ENCODE data around the gene EFNA5. TPM values are rescaled to one million over a fixed set of nuclear protein-coding genes. Genes with fewer than 3 reads are reported as not detected.

EFNA5 gene
- total RNA-seq, 1 experiment from 2014 or later = 0.22 TPM

DNA sequence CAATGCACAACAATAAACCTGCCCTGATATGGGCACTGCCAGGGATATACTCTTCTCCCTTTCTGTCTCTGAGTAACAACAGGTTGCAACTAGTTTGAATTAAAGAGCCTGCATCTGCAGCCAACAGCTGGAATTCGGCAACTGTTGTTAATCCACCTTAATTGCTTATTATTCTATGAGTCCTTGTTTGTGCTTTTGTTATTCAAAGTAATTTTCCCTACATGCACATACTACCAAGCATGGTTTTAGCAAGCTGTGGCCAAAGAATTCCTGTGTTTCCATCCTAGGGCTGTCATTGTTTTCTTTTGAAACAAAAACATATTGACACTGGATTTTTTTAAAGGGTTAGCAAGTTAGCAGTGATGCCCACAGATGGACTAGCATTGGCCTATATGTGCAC is 171.5 kb downstream of the EFNA5 start:
- intact Hi-C loops (cut with micrococcal nuclease) = no loop called here
- Histone ChIP-seq H3K27ac (ENCODE audit: low read depth, low read length) (no peak overlapping the region), H3K4me3 (replicated peaks in 1 of 2; ENCODE audit: low read depth in 1 of 2, low read length in 2 of 2) (no peak overlapping the region), H3K4me2 (ENCODE audit: low read length) (no peak overlapping the region), H3K4me1 (ENCODE audit: control insufficient read depth in 1 of 2, insufficient read depth in 2 of 2, low read length in 2 of 2) (no peaks in the 10 kb centered on the region), H3K9ac (ENCODE audit: low read length) (no peak overlapping the region), H4K20me1 (ENCODE audit: insufficient read depth) (no peaks in the 10 kb centered on the region), H3K9me3 (ENCODE audit: control insufficient read depth in 1 of 2, insufficient read depth in 1 of 2, low read depth in 1 of 2, low read length in 2 of 2) (no peaks in the 10 kb centered on the region), H3K27me3 (ENCODE audit: insufficient read depth, low read length) (no peaks in the 10 kb centered on the region), H3K36me3 (ENCODE audit: control insufficient read depth in 1 of 2, insufficient read depth in 2 of 2, low read length in 2 of 2) (no peaks in the 10 kb centered on the region), H2AFZ (ENCODE audit: low read depth, low read length, poor library complexity, severe bottlenecking) (no peak overlapping the region), H3K79me2 (ENCODE audit: insufficient read depth, low read length) (no peaks in the 10 kb centered on the region), H3K9me2 (ENCODE audit: insufficient read depth) (no peaks in the 10 kb centered on the region)
- no peak for TF ChIP-seq FOSL1 (IDR thresholded peaks at IDR 0.05; ENCODE audit: low read depth)
- no peak for TF ChIP-seq RAD21 (IDR thresholded peaks at IDR 0.05; ENCODE audit: low read depth)
- TF ChIP-seq CBX3 (IDR thresholded peaks at IDR 0.05; ENCODE audit: low read depth) = no peak
- TF ChIP-seq JUND (IDR thresholded peaks at IDR 0.05) = no peak
- TF ChIP-seq POLR2AphosphoS5 (IDR thresholded peaks at IDR 0.05; ENCODE audit: low read depth, low read length) = no peak
- TF ChIP-seq EZH2phosphoT487 (IDR thresholded peaks at IDR 0.05; ENCODE audit: borderline replicate concordance) = no peak
- TF ChIP-seq TCF7L2 (IDR thresholded peaks at IDR 0.05; ENCODE audit: borderline replicate concordance, extremely low read depth, insufficient read depth, insufficient read length) = no peak
- no peak for TF ChIP-seq CEBPB (IDR thresholded peaks at IDR 0.05; ENCODE audit: low read depth)
- TF ChIP-seq ZBTB33 (IDR thresholded peaks at IDR 0.05; ENCODE audit: extremely low read depth, insufficient replicate concordance, low read length) = no peak
- no peak for TF ChIP-seq ZFX (IDR thresholded peaks at IDR 0.05)
- TF ChIP-seq YY1 (IDR thresholded peaks at IDR 0.05; ENCODE audit: extremely low read depth, insufficient replicate concordance, low read depth, low read length) = no peak
- TF ChIP-seq SRF (IDR thresholded peaks at IDR 0.05; ENCODE audit: low read depth) = no peak
- TF ChIP-seq SIN3A (IDR thresholded peaks at IDR 0.05; ENCODE audit: low read depth) = no peak
- ChIA-PET POLR2A (no interaction called here), CTCF (no interaction called here), RAD21 (ENCODE audit: low non-redundant PET in 1 of 2, low total read pairs in 2 of 2, uncharacterized antibody in 2 of 2, unreplicated experiment in 2 of 2) (no interaction called here)
- no peak for ATAC-seq
- BruUV-seq (replicated peaks) = no TSS peak
- DNase-seq (ENCODE audit: low read depth, low spot score) = no peak
